GM08714 (cell line): ENCODE results near the gene SND1.

ENCODE experiments used
- H3K4me3 ChIP-seq: fragments of 200-500 bp; sonication (Bioruptor generic); 2 replicates; pipeline ENCODE4 v1.5.1; 2014; ENCODE audit warnings: mild to moderate bottlenecking, low read length, inconsistent platforms
- ZNF274 ChIP-seq: IDR thresholded peaks from 2 replicates; pipeline ENCODE4 v1.6.1; 2012; ENCODE audit warnings: mild to moderate bottlenecking, low read depth, low read length

SND1 gene

DNA sequence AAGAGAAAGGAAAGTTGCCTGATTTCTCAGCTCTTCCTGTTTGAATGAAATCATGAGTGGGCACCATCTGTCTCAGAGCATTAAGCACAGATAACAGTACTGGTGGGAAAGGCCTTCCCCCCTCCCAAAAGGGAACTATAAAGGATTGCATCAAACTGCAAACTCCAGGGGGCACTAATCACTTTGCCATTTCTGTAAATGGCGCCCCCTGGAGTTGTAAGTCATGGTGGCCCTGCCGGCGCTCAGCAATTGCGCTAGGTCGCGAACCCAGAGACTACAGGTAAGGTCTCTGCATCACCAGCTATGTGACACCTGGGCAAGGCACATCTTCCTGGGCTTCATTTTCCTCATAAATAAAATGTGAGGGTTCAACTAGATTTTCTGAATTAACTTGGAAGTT lies 368.2 kb downstream of the SND1 start:
- TF ChIP-seq ZNF274, result no peak
- no peak overlapping the region for H3K4me3 ChIP-seq

DNA sequence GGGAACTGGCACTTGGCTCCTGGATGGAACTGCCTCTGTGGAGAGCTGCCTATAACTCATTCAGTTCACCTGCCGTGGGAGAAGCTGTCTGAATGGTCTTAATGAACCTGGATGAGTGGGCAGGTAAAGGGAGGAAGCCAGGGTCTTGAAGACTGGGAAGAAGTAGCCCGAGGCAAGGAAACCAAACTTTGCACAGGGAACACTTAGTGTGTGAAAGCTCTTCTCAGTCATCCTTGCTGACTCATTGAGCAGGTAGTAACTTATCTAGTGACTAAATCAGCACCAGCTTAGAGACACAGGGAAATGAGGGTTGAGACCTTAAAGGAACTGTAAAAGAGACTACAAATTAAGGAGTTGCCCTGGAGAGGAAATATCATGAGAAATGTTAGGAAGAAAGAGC lies 369.4 kb downstream of the SND1 start:
- H3K4me3 ChIP-seq, result no peak overlapping the region
- no peak for TF ChIP-seq ZNF274

- H3K4me3 ChIP-seq, result no peak overlapping the region
- TF ChIP-seq ZNF274, result no peak
Observed at GRCh38 chr7:128022631-128023532, 370.9 kb downstream of the SND1 start.

- no peak for TF ChIP-seq ZNF274
- no peak overlapping the region for H3K4me3 ChIP-seq
Observed at GRCh38 chr7:128024151-128024550, 372.2 kb downstream of the SND1 start.

GRCh38 chr7:128025380-128025779 lies 373.4 kb downstream of the SND1 start:
- H3K4me3 ChIP-seq, result no peak overlapping the region
- no peak for TF ChIP-seq ZNF274

GRCh38 chr7:128025819-128026218 lies 373.8 kb downstream of the SND1 start:
- H3K4me3 ChIP-seq, result no peak overlapping the region
- no peak for TF ChIP-seq ZNF274

GRCh38 chr7:128026551-128026950 lies 374.6 kb downstream of the SND1 start:
- no peak for TF ChIP-seq ZNF274
- H3K4me3 ChIP-seq, result no peak overlapping the region

DNA sequence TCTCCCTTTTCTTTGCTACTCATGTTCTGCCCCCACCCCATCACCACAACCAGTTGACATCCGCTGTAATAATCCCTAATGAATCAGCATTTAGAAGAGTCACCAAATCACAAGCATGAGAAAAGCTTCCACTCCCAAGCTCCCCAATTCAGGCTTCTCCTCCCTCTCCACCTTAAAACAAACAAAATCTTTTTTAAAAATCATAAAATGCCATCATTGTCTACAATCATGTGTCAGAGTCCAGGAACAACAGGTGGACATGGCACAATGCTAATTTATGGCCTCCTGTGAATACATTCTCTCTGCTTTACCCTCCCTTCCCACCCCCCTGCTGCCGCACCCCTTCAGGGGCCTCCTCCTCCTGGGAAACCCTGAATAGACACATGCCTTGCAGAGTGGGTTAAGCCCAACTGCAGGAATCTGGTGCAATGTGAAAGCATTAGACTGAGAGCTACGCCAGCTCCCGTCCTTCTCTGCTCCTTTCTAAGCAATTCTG lies 375.5 kb downstream of the SND1 start:
- no peak overlapping the region for H3K4me3 ChIP-seq
- TF ChIP-seq ZNF274, result no peak

GRCh38 chr7:128029405-128029995 lies 377.5 kb downstream of the SND1 start:
- no peak overlapping the region for H3K4me3 ChIP-seq
- TF ChIP-seq ZNF274, result no peak

GRCh38 chr7:128030263-128030653 lies 378.3 kb downstream of the SND1 start:
- no peak for TF ChIP-seq ZNF274
- no peak overlapping the region for H3K4me3 ChIP-seq

DNA sequence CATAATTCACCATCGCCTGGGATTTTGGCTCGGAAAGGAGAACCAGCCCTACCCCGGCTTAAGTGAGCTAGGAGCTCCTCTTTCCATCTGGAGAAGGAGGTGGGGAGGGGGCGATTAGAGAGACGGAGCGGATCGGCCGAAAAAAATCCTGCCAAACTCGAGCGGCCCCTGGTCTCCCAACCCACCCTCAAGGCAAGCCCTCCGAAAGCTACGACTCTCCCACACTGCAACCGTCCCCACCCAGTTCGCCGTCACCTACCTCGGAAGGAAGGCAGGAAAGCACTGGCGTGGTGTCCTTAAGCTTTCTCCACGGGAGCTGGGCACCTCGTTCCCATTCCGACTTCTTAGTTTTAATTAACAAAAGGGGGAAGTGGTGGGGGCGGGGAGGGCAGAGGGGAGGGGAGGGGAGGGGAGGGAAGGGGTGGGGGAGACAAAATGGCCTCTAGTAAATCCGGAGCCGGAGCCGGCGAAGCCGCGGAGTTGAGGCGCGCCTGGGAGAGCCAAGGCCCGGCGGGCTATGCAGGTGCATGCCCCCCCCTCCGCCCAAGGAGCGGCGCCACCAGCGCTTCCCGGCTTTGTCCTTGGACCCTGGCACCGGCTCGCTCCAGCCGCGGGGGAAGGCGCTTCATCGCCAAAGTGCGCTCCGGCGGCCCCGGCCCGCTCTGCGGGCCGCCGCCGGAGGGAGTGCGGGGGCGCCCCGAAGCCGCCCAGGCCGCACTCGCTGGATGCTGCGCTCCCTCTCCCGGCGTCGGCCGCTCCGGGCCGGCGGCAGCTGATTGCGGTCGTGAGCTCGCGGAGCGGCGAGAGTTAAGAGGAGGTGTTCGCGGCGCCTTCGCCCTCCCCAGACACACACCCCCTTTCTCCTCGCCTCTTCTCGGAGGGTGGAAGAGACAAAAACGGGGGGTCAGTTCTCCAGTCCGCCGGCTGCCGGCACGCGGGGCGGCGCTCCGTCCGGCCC lies 378.9 kb downstream of the SND1 start, which contains the start of gene LRRC4:
LRRC4 (minus strand) TSS at position 784 of the 958 bp plus-strand sequence. CDS start 797 bp downstream, outside the sequence.
- no peak for TF ChIP-seq ZNF274

DNA sequence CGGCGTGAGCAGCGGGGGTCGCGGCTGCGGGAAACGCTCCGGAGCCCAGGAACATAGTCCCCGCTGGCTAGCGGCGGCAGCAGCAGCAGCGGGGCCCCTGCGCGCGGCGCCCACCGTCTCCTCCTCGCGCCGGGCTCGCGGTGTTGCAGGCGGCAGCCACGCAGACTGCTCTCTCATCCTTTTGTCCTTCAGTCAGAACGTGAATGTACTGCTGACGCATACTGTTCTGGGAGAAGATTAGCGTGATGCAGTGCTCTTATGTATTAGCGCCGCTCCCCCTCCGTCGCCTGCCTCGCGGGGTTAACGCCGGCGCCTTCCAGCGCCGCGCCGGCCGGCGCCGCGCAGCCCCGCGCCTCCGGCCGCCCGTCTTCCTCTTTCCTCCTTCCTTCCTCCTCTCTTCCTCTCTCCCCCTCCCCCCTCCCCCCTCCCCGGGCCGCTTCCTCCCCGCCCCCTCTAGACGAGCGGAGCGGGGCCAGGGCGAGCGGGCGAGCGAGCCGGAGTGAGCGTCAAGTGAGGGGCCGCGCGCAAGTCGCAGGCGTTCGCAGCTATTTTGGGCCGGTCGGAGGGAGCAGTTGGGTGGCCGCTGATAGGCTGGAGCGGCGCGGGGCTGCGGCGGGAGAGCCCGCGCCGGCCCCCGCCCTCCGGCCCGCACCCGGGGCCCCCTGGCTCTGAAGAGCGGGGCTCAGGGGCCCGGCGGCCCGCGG lies 380.1 kb downstream of the SND1 start:
- peak overlapping the region; percentile 57; the same call in 1 of the 2 replicates for H3K4me3 ChIP-seq
- no peak for TF ChIP-seq ZNF274

More for the DNA sequence above, 378.9 kb downstream of the SND1 start, which contains the start of gene LRRC4:
- H3K4me3 ChIP-seq, result peak within 1 kb of the TSS; percentile 57; the same call in 1 of the 2 replicates

GRCh38 chr7:128032605-128033235 lies 380.7 kb downstream of the SND1 start:
- H3K4me3 ChIP-seq, result peak overlapping the region; percentile 23; the same call in 1 of the 2 replicates
- TF ChIP-seq ZNF274, result no peak
